ENCODE measurements around the gene SLC13A3.
"Not testable (repeated sequence)": the region's sequence is repeated elsewhere in the genome, so short reads cannot be mapped to it uniquely, and the experiment has no call there.

The SLC13A3 gene

DNA sequence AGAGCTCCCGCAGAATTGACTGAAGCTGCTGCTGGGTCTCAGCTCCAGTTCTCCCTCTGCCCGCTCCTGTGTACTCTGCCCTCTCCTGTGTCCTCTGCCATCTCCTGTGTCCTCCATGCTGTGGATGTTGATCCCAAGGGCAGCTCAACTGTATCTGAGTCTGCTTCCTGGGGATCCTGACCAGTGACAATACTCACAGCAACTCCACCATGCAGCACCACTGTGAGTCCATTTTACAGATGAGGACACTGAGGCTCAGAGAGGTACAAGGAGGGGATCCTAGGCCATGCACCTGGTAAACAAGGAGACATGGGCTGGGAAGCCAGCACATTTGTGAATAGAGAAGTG, 29.4 kb upstream of the SLC13A3 start:
- no peak for DNase-seq

DNA sequence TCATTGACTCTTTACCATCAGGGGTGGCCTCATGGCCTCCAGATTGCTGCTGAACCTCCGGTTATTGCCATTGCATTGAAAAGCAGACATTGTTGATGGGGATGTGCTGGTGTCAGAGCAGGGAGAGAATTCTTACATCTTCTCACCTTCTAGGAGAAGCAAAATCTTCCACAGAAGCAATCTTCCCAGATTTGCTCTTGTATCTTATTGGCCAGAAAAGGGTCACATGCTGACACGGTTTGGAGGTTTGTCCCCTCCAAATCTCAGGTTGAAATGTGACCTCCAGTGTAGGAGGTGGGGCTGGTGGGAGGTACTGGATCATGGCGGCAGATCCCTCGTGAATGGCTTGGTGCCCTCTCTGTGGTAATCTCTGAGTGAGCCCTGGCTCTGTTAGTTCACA, 27.3 kb upstream of the SLC13A3 start:
- no peak for DNase-seq

DNA sequence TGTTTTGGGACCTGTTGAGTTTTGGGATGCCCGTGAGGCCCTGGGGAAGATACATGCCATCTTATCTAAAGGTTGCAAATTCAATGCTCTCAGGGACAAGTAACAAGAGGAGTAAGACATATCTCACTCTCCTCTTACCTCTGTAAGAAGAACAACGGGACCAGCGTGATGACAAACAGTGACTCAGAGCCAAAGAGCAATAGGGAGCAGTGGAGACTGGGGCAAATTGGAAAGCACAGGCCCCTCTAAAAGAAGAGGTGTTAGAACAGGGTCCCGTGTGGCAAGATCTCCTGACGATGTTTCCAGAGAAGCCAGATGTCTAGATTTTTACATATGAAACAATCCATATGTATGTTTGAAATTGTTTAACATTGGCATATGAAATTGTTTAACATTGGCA, 26.3 kb upstream of the SLC13A3 start:
- DNase-seq, result no peak

DNA sequence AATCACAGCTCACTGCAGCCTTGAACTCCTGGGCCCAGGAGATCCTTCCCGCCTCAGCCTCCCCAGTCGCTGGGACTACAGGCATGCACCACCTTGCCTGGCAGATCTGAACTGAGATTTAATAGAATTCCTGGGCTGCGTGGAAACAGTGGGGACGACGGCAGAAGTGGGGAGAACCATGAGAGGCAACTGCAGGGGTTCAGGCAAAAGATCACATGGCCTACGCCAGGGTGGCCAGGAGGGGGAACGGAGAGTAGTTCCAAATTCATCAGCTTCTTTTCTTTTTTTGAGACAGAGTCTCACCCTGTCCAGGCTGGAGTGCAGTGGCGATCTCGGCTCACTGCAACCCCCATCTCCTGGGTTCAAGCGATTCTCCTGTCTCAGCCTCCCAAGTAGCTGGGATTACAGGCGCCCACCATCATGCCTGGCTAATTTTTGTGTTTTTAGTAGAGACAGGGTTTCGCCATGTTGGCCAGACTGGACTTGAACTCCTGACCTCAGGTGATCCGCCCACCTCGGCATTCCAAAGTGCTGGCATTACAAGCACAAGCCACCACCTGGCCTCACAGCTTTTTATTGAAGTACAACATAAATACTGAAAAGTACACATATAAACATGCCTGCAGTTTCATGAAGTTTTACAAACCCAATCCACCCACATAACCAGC, 25.5 kb upstream of the SLC13A3 start:
- DNase-seq, result not testable (repeated sequence)

DNA sequence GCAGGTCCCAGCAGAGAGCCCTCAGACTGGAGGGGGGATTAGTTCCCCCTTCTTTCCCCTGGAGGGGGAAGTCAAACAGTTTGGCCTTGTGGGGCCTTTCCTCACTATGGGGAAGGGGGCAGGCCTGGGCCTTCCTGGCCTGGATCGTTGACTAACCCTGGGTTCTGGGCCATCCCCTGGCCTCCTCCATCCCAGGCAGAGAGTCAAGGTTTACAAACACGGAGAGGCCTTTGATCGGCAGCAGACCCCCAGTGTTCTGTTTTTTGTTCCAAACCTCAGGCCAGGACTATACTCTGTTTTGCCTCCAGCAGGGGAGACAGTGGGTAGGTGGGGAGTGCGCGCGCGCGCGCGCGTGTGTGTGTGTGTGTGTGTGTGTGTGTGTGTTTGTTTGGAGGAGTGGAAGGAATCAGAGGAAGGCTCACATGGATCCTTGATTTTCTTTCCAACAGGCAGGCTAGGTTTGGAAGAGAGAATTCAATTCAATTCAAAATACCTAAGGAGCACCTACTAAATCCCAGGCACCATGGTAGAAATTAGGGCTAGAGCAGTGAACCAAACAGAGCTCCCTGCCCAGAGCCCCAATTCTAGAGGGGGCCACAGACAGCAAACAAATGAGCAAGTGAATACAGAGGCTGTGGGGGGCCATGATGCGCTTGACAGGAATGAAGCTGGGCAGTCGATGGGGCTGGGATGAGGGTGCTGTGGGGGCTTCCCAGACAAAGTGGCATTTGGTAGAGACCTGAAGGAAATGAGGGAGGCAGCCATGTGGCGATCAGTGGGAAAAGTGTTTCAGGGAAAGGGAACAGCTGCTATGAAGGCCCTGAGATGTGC, 23.2 kb upstream of the SLC13A3 start:
- no peak for DNase-seq

DNA sequence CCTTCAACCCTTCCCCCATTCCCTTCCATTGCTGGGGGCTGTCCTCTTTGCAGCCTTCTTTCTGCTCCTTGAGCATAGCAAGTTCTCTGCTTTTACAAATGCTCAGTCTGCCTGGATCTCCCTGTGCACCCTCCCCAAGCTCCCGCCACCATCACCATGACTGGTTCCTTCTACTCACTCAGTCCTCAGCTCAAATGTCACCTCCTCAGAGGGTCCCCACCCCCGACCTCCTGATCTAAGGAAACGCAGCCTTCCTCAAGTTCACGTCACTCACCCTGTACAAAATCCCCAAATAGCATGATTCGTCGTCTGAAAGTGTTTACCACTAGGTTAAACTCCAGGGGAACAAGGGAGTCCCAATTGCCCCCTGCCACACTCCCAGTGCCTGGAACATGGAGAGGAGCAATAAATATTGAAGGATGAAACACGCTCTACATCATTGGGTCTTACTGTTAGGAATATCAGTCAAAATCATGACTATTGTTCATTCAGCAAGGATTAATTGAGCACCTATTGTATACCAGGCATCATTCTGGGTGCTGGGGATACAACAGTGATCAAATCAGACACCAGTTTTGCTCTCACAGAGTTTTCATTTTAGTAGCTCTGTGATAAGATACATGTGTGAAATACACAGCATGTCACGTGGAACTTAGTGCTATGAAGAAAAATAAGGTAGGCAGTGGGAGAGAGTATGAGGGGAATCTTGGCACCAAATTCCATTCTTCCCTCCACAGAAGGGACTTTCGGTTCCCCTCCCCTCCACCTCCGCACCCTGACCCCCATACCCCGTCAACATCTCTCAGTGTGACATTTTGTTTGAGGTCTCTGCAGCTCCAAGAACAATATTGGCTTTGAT, 22.4 kb upstream of the SLC13A3 start:
- no peak for DNase-seq

DNA sequence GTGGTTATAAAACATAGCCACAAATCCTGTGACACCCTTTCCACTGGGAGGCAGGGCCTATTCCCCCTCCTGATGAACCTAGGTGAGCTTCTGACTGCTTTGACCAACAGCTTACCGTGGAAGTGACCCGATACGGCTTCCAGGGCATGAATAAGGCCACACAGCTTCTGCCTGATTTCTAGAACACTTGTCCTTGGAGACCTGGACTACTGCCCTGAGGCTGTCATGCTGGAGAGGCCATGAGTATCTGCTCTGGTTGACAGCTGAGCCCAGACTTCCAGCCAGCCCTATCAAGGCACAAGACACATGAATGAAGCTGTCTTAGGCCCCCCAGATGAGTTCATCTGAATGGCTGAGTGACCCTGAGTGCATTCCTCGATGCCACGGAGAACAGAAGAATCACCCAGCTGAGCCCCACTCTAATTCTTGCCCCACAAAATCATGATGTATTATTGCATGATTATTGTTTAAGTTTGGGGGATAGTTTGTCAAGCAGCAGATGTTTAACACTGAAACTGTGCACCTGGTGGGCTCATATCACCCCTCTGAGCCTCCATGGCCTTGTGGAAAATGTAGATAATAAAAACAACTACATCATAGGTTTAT, 21.4 kb upstream of the SLC13A3 start:
- no peak for DNase-seq

DNA sequence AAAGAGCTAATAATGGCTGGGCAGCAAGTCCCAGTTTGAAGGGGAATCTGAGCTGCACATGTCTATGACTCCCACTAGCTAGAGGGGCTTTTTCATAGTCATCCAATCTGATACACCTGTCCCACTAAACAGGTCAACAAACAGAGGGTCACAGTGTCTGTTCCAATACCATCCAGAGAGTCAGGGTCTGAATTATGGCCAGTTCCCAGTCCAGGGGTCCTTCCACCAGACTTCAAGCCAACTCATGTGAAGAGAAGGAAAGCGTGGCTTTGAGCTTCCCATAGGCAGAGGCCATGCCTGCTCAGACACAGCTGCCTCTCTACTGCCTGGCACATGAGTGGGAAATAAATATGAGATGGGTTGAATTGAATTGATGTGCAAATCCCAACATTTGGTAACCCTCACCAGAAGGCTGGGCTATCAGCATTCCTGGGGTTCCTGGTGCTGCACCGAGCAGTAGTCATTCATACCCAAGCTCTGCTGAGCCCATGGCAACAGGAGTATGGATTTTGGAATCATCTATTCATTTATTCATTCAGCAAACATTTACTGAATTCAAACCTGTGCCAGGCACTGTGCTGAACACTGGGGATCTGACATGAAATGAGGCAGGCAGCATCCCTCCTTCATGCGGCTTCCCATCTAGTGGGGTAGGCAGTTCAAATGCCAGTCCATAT, 20.7 kb upstream of the SLC13A3 start:
- DNase-seq, result no peak

DNA sequence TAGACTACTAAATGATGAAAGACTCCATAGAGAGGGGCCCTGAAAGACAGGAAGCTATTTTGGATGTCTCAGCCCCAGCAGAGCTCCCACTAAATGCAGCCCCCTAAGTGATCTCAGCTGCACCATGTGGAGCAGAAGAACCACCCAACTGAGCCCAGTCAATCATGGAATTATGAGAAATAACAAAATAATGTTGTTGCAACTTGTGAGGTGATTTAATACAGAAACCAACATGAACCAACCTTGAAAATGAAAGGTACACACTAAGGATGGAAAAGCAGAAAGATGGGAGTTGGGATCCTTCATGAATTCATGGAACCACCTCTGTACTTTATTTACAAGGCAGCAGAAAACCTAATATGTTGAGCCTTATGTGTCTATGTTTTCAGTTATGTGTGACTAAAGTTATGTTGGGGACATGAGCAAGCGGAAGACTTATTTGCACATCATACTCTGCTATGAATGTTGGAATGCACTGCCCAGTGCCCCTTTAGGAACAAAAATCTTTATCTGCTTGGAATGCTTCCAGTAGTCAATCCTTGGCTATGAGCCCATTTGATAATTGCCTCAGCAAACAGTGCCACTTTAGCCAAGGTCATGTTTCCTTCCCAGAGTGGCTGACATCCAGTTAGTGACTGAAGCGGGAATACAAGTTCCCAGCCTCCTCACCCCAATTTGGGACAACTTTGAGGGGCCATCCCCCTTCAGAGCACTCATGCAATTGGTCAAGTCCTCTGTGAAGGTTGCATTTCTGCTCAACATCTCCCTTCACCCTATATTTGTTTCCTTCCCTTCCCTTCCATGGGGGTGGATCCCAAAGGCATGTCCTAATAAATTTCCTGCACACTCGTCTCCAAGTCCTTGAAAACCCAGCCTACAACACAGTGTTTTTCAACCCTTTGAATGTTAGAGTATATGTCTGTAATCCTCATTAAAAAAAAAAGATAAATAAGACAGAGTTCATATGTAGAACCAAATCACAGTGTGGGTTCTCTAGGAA, 19.6 kb upstream of the SLC13A3 start:
- no peak for DNase-seq

DNA sequence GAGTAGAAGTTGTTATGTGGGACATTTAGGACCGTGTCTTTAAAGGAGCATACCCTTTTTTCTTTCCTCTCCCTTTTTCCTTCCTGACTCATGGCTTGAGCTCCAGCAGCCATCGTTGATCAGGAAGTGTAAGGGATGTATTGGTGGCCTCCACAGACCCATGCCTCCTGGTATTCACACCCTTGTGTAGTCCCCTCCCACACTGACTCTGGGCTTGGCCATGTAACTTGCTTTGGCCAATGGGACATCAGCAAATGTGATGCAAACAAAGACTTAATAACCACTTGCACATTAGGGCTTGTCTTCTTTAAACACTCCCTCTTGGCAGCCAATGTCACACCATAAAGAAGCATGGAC, 18.9 kb upstream of the SLC13A3 start:
- DNase-seq, result no peak

DNA sequence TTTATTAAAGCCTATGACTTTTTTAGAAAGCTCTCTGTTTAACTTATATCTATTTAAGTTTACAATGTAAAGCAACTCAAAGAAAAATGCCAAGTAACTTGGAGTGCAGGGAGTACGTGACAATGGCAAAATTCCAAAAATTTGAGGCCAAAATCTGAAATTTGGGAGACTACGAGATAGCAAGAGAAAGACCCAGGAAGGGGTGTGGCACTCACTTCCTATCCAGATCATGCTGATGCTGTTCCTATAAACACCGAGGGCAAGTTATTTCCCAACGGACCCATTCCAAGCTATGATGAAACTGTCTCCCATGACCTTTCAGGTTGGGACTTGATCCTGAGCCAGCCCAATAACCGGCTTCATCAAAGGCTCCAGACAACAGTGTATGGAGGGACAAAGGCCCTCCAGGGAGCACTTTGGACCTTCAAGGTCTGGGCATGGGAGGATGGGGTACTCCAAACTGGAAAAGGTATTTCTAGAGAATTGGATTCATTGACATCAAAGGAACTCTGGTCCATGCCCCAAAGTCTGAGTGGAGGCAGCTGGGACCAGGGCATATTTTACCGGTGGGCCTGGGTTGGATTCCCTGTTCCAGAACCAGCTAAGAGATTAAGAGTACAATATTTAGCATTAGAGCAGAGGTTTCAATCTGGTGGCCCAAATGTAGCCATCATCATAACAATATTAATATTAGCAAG, 15.7 kb upstream of the SLC13A3 start:
- no peak for DNase-seq

DNA sequence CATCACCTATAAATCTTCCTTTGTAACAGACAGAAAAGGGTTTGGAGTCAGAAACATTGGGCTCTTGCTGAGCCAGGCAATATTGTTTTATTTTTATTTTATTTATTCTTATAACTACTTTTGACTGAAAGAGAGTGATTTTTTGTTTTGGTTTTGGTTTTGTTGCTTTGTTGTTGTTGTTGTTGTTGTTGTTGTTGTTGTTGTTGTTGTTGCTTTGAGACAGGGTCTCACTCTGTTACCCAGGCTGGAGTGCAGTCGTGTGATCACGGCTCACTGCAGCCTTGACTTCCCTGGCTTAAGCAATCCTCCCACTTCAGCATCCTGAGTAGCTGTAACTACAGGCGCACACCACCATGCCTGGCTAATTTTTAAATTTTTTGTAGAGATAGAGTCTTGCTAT, 15.0 kb upstream of the SLC13A3 start:
- no peak for DNase-seq

DNA sequence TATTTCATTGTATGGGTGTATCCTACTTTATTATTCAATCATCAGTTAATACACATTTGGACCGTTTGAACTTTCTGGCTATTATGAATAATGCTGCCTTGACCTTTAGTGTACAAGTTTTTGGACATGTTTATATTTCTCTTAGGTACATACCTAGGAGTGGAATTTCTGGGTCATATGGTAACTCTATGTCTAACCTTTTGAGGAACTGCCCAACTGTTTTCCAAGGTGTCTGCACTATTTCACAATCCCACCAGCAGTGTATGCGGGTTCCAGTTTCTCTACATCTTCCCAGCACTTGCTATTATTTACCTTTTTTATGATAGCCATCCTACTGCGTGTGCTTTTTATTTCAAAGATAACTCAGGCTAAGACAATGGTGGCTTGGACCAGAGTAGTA, 14.3 kb upstream of the SLC13A3 start:
- no peak for DNase-seq

DNA sequence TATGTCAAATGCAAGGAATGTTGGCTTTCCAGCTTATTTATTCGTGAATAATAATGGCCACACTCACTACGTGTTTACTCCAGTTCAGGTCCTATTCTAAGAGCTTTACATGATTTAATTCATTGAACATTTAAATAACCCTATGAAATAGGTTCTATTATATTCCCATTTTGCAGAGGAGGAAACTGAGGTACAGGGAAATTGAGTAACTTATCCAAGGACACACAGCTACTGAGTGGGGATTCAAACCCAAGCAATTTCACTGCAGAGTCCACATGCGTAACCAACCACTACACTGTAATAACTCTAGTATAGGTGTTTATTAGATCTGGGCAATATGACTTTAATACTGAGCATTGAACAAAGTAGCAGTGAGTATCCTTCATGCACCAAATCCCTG, 12.3 kb upstream of the SLC13A3 start:
- DNase-seq, result no peak

DNA sequence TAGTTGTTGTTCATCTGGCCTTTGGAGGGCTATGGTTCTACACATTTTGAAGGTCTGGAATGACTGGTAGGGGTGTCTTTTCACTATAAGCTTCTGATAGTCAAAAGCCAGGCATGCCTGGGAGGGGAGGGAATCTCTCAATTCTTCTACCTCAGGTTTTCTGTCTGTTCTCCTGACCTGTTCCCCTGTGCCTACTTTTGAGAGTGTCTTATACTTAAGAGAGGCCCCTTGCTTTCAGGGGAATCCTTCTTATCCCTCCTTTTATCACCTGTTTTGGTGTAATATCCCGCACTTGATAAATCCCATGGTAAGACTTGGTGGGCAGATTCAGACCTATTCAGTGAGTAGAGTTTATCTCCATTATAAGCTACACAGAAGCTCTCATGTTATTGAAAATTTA, 10.4 kb upstream of the SLC13A3 start:
- no peak for DNase-seq

DNA sequence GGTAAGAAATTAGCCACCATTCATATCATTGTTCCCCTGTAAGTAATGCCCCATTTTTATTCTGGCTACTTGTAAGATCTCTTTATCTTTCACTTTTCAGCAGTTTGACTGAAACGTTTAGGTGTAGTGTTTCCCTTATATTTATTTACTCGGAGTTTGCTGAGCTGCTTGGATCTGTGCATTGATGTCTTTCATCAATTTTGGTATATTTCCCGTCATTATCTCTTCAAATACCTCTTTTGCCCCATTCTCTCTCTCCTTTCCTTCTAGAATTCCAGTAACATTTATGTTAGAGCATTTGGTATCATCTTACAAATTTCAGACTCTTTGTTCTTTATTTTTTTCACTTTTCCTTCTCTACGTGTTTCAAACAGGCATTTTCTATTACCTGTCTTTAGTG, 9.2 kb upstream of the SLC13A3 start:
- no peak for DNase-seq

DNA sequence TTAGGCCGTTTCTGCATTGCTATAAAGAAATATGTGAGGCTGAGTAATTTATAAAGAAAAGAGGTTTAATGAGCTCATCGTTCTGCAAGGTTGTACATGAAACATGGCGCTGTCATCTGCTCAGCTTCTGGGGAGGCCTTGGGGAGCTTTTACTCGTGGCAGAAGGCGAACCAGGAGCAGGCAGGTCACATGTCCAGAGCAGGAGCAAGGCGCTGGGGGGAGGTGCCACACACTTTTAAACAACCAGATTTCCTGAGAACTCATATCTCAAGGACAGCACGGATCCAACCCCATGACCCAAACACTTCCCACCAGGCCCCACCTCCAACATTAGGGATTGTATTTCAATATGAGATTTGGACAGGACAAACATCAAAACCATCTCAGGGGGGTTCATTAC, 6.4 kb upstream of the SLC13A3 start:
- no peak for DNase-seq

DNA sequence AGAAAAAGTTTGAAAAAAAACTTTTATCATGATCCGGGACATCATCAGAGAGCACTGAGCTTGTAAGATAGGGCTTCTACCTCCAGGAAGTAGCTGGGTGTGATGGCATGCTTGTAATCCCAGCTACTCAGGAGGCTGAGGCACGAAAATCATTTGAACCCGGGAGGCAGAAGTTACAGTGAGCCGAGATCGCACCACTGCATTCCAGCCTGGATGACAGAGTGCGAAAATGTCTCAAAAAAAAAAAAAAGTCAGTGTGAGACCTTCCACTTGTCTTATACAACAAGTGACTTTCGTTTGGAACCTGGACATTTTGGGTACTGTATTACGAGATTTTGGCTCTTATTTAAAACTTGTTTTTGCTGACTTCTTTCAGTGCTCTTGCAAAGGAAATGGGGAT, 5.9 kb upstream of the SLC13A3 start:
- DNase-seq, result no peak

DNA sequence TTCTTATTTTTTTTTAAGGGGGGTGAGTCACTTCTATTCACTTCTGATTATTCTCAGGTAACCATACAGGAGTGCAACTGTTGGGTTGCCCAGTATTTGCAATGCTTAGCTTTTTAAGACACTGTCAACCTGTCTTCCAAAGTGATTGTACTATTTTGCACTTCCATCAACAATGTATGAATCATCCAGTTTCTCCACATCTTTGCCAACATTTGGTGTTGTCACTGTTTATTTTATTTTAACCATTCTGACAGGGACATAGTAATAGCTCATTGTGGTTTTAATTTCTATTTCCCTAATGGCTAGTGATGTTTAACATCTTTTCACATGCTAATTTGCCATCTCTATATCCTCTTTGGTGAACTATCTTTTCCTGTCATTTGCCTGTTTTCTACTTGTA, 1.4 kb upstream of the SLC13A3 start:
- DNase-seq, result no peak

DNA sequence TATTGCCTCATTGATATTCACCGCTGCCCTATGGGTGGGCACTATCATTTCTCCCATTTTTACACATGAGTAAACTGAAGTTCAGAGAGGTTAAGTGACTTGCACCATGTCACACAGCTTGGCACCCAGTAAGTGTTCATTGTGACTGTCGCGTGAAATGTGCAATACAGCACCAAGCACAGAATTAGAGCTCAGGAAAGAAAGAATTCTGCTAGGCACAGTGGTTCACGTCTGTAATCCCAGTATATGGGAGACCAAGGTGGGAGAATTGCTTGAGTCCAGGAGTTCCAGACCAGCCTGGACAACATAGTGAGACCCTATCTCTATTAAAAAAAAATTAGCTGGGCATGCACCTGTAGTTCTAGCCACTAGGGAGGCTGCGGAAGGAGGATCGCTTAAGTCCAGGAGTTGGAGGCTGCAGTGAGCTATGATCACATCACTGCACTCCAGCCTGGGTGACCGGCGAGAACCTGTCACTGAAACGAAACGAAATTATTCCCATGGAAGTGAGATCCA, 626 bp downstream of the SLC13A3 start:
- DNase-seq, result no peak
